Measurements from ENCODE around the gene TAF11L11. TPM values are rescaled to one million over a fixed set of nuclear protein-coding genes. Genes with fewer than 3 reads are reported as not detected.
"Not testable (repeated sequence)": the region's sequence is repeated elsewhere in the genome, so short reads cannot be mapped to it uniquely, and the experiment has no call there.

Gene TAF11L11
- total RNA-seq, result not detected

DNA sequence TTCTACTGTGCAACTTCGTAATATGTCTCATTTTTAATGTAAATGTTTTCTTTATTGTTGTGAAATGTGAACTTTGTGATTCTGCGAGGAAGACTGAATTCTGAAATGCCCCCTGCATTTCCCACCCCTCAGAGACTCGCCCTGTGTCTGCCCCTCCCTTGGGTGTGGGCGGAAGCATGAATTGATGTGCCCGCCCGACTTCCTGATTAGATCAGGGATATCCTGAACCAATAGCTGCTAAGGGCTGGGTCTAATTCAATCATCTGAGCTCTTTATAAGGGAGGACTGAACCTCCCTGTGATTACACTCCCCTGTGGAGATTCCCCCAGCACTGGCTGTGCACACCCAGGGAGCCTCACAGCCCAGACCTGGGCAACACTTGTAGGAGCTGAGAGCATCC lies at the start of gene TAF11L11:
Gene TAF11L11 (plus strand): TSS at position 304 of the 400 bp plus-strand sequence.
- 67% methylated on average over 6 of the region's 6 CpGs for WGBS
- H3K27ac ChIP-seq (replicated peaks in 1 of 4); intact Hi-C loops (cut with DNase I); DNase-seq (ENCODE audit: extremely low spot score); H3K27me3 ChIP-seq; H3K36me3 ChIP-seq; H3K9me3 ChIP-seq; H3K4me1 ChIP-seq; H3K4me3 ChIP-seq: not testable (repeated sequence)

DNA sequence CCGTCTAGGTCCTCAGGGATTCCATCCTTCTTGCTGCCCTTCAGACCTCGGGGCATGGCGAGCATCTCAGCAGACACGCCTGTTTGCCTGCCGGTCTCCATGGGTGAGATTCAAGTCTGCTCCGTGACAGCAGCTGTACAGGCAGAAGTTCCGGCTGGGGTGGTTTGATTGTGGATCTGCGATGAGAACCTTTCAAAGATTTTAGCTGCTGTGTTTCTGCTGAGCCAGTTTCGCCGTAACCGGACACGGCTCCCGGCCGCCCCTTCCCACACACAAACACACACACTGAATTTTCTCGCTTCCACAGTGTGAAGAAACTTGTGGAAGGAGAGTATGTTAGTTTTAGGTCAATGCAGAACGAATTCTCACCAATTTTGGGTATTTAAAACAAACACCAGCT lies 18.3 kb upstream of the TAF11L11 start, which contains the start of gene TAF11L7:
Gene TAF11L7 (minus strand): TSS at position 101 of the 400 bp plus-strand sequence.
- DNase-seq (ENCODE audit: extremely low spot score); H3K36me3 ChIP-seq; H3K9me3 ChIP-seq; intact Hi-C loops (cut with DNase I); H3K27me3 ChIP-seq; H3K27ac ChIP-seq (replicated peaks in 1 of 4); H3K4me3 ChIP-seq; H3K4me1 ChIP-seq: not testable (repeated sequence)
- WGBS, result no CpG with 5 or more reads among the region's 16 CpGs

DNA sequence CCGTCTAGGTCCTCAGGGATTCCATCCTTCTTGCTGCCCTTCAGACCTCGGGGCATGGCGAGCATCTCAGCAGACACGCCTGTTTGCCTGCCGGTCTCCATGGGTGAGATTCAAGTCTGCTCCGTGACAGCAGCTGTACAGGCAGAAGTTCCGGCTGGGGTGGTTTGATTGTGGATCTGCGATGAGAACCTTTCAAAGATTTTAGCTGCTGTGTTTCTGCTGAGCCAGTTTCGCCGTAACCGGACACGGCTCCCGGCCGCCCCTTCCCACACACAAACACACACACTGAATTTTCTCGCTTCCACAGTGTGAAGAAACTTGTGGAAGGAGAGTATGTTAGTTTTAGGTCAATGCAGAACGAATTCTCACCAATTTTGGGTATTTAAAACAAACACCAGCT lies 13.1 kb upstream of the TAF11L11 start, which contains the start of gene TAF11L8:
Gene TAF11L8 (minus strand): TSS at position 101 of the 400 bp plus-strand sequence.
- not testable (repeated sequence) for H3K4me1 ChIP-seq
- WGBS, result no CpG with 5 or more reads among the region's 16 CpGs

DNA sequence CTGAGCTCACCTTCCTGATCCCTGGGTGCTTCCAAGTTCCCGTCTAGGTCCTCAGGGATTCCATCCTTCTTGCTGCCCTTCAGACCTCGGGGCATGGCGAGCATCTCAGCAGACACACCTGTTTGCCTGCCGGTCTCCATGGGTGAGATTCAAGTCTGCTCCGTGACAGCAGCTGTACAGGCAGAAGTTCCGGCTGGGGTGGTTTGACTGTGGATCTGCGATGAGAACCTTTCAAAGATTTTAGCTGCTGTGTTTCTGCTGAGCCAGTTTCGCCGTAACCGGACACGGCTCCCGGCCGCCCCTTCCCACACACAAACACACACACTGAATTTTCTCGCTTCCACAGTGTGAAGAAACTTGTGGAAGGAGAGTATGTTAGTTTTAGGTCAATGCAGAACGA lies 9.7 kb upstream of the TAF11L11 start, which contains the start of gene TAF11L9:
Gene TAF11L9 (minus strand): TSS at position 140 of the 400 bp plus-strand sequence.
- 90% methylated on average over 10 of the region's 15 CpGs for WGBS
- H3K27ac ChIP-seq (replicated peaks in 1 of 4); H3K4me1 ChIP-seq; H3K9me3 ChIP-seq; H3K4me3 ChIP-seq; DNase-seq (ENCODE audit: extremely low spot score); H3K27me3 ChIP-seq; intact Hi-C loops (cut with DNase I); H3K36me3 ChIP-seq: not testable (repeated sequence)

More for the DNA sequence above, 13.1 kb upstream of the TAF11L11 start, which contains the start of gene TAF11L8:
- DNase-seq (ENCODE audit: extremely low spot score); H3K27ac ChIP-seq (replicated peaks in 1 of 4); intact Hi-C loops (cut with DNase I); H3K36me3 ChIP-seq; H3K27me3 ChIP-seq; H3K4me3 ChIP-seq; H3K9me3 ChIP-seq: not testable (repeated sequence)

DNA sequence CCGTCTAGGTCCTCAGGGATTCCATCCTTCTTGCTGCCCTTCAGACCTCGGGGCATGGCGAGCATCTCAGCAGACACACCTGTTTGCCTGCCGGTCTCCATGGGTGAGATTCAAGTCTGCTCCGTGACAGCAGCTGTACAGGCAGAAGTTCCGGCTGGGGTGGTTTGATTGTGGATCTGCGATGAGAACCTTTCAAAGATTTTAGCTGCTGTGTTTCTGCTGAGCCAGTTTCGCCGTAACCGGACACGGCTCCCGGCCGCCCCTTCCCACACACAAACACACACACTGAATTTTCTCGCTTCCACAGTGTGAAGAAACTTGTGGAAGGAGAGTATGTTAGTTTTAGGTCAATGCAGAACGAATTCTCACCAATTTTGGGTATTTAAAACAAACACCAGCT lies 6.3 kb upstream of the TAF11L11 start, which contains the start of gene TAF11L10:
Gene TAF11L10 (minus strand): TSS at position 101 of the 400 bp plus-strand sequence.
- intact Hi-C loops (cut with DNase I); H3K36me3 ChIP-seq; H3K27me3 ChIP-seq; H3K4me1 ChIP-seq; H3K9me3 ChIP-seq; H3K4me3 ChIP-seq; DNase-seq (ENCODE audit: extremely low spot score); H3K27ac ChIP-seq (replicated peaks in 1 of 4): not testable (repeated sequence)
- no CpG with 5 or more reads among the region's 15 CpGs for WGBS

DNA sequence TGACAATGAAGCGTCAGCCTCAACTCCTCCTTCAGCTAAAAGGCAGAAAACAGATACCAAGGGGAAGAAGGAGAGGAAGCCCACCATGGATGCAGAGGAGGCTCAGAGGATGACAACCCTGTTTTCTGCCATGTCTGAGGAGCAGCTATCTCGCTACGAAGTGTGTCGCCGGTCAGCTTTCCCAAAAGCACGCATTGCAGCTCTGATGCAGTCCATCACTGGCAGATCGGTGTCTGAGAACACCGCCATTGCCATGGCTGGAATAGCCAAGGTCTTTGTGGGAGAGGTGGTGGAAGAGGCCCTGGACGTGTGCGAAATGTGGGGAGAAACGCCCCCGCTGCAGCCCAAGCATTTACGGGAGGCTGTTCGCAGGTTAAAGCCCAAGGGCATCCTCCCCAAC lies 968 bp downstream of the TAF11L11 start:
- H3K4me1 ChIP-seq, result no peaks in the 10 kb centered on the region
- WGBS, result 92% methylated on average over 14 of the region's 14 CpGs
- TF ChIP-seq POLR2A (IDR thresholded peaks at IDR 0.05; ENCODE audit: low read depth) (no peak), POLR2AphosphoS5 (IDR thresholded peaks at IDR 0.05) (no peak), EP300 (IDR thresholded peaks at IDR 0.05) (no peak)
- TF ChIP-seq, protein P1, sequence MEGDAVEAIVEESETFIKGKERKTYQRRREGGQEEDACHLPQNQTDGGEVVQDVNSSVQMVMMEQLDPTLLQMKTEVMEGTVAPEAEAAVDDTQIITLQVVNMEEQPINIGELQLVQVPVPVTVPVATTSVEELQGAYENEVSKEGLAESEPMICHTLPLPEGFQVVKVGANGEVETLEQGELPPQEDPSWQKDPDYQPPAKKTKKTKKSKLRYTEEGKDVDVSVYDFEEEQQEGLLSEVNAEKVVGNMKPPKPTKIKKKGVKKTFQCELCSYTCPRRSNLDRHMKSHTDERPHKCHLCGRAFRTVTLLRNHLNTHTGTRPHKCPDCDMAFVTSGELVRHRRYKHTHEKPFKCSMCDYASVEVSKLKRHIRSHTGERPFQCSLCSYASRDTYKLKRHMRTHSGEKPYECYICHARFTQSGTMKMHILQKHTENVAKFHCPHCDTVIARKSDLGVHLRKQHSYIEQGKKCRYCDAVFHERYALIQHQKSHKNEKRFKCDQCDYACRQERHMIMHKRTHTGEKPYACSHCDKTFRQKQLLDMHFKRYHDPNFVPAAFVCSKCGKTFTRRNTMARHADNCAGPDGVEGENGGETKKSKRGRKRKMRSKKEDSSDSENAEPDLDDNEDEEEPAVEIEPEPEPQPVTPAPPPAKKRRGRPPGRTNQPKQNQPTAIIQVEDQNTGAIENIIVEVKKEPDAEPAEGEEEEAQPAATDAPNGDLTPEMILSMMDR (IDR thresholded peaks at IDR 0.05), result no peak
- DNase-seq (ENCODE audit: extremely low spot score), result peak; percentile 85
- intact Hi-C loops (cut with DNase I), result no loop called here
- no peaks in the 10 kb centered on the region for H3K27me3 ChIP-seq
- no peak overlapping the region for H3K27ac ChIP-seq (replicated peaks in 1 of 4)
- no peak overlapping the region for H3K4me3 ChIP-seq
- no peaks in the 10 kb centered on the region for H3K36me3 ChIP-seq
- H3K9me3 ChIP-seq, result no peaks in the 10 kb centered on the region

DNA sequence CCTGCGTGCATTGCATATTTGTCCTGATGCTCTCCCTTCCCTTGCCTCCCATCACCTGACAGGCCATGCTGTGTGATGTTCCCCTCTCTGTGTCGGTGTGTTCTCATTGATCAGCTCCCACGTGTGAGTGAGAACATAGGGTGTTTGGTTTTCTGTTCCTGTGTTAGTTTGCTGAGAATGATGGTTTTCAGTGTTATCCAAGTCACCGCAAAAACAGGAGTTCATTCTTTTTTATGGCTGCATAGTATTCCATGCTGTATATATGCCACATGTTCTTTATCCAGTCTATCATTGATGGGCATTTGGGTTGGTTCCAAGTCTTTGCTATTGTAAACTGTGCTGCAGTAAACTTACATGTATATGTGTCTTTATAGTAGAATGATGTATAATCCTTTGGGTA lies 3.5 kb downstream of the TAF11L11 start:
- H3K9me3 ChIP-seq; H3K27me3 ChIP-seq; H3K4me3 ChIP-seq; DNase-seq (ENCODE audit: extremely low spot score); H3K27ac ChIP-seq (replicated peaks in 1 of 4); intact Hi-C loops (cut with DNase I); H3K4me1 ChIP-seq; H3K36me3 ChIP-seq: not testable (repeated sequence)
- 100% methylated on average over 1 of the region's 4 CpGs for WGBS

DNA sequence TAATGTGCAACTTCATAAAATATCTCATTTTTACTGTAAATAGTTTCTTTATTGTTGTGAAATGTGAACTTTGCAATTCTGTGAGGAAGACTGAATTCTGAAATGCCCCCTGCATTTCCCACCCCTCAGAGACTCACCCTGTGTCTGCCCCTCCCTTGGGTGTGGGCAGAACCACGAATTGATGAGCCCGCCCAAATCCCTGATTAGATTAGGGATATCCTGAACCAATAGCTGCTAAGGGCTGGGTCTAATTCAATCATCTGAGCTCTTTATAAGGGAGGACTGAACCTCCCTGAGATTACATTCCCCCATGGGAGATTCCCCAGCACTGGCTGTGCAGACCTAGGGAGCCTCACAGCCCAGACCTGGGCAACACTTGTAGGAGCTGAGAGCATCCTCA lies 6.1 kb downstream of the TAF11L11 start, which contains the start of gene TAF11L12:
Gene TAF11L12 (plus strand): TSS at position 301 of the 400 bp plus-strand sequence.
- DNase-seq (ENCODE audit: extremely low spot score); H3K36me3 ChIP-seq; intact Hi-C loops (cut with DNase I); H3K27ac ChIP-seq (replicated peaks in 1 of 4); H3K4me3 ChIP-seq; H3K4me1 ChIP-seq; H3K9me3 ChIP-seq; H3K27me3 ChIP-seq: not testable (repeated sequence)
- WGBS, result 71% methylated on average over 2 of the region's 2 CpGs
